ENCODE measurements around the gene CAVIN2. TPM values are rescaled to one million over a fixed set of nuclear protein-coding genes. Genes with fewer than 3 reads are reported as not detected.

CAVIN2 gene
- polyA plus RNA-seq, 3 donors, result 0.07 to 3.1 (median 1.2) TPM

- WGBS (ENCODE audit: insufficient coverage), result no CpG with 5 or more reads among the region's 7 CpGs
- no peaks in the 10 kb centered on the region for H3K36me3 ChIP-seq (replicated peaks in 1 of 2; ENCODE audit: control insufficient read depth in 1 of 2, insufficient read depth in 2 of 2, low read length in 2 of 2)
- no peaks in the 10 kb centered on the region for H3K36me3 Mint-ChIP-seq
- intact Hi-C loops (cut with micrococcal nuclease), result no loop called here
- H3K27me3 ChIP-seq (ENCODE audit: control insufficient read depth in 2 of 2, insufficient read depth in 2 of 2, low read length in 2 of 2), result no peaks in the 10 kb centered on the region
- no peaks in the 10 kb centered on the region for H3K79me2 ChIP-seq (ENCODE audit: insufficient read depth, low read length)
- no peak overlapping the region for H3K27ac ChIP-seq (ENCODE audit: low read depth in 1 of 2, low read length in 2 of 2)
- H4K20me1 ChIP-seq (ENCODE audit: insufficient read depth, low read length), result no peaks in the 10 kb centered on the region
- no peak overlapping the region for H3K4me3 ChIP-seq (replicated peaks in 1 of 3; ENCODE audit: low read depth in 2 of 3, low read length in 3 of 3)
- no peak overlapping the region for H3K9ac ChIP-seq (ENCODE audit: insufficient read depth, low read length, poor library complexity, severe bottlenecking)
- peaks cover 0 to 7% (median 2%) of the 10 kb centered on the region in 7 donors for H3K9me3 Mint-ChIP-seq
- no peak overlapping the region for H3K27ac Mint-ChIP-seq
- peaks cover 0 to 2% of the 10 kb centered on the region in 2 donors for H3K9me3 ChIP-seq (replicated peaks in 1 of 2; ENCODE audit: control insufficient read depth in 1 of 2, insufficient read depth in 1 of 2, low read length in 2 of 2)
- no peaks in the 10 kb centered on the region for H3K27me3 Mint-ChIP-seq (ENCODE audit: low read depth in 3 of 3)
- peaks cover 16% of the 10 kb centered on the region for H3K4me1 Mint-ChIP-seq
- peaks cover 11% of the 10 kb centered on the region in 2 donors for H3K4me1 ChIP-seq (ENCODE audit: control insufficient read depth in 1 of 2, insufficient read depth in 2 of 2, low read length in 2 of 2)
- H2AFZ ChIP-seq (ENCODE audit: insufficient read depth, low read depth, low read length, poor library complexity, severe bottlenecking), result no peak overlapping the region
- no peak for TF ChIP-seq CTCF (IDR thresholded peaks at IDR 0.05)
- H3K4me2 ChIP-seq (replicated peaks; ENCODE audit: extremely low read depth, low read length, poor library complexity, severe bottlenecking), result no peak overlapping the region
- DNase-seq, result peak in 1 of 3 donors; percentile 11
- H3K4me3 Mint-ChIP-seq, result no peak overlapping the region
Observed at GRCh38 chr2:191864628-191865374, 17.9 kb upstream of the CAVIN2 start.

- intact Hi-C loops (cut with micrococcal nuclease), result no loop called here
Observed at GRCh38 chr2:191863988-191864387, 17.1 kb upstream of the CAVIN2 start.

More at GRCh38 chr2:191863988-191864387, 17.1 kb upstream of the CAVIN2 start:
- no peak for DNase-seq
- H3K4me3 ChIP-seq (replicated peaks in 1 of 3; ENCODE audit: low read depth in 2 of 3, low read length in 3 of 3), result no peak overlapping the region
- Mint-ChIP-seq H3K4me1 (peaks cover 16% of the 10 kb centered on the region), H3K4me3 (no peak overlapping the region), H3K36me3 (no peaks in the 10 kb centered on the region), H3K27ac (no peak overlapping the region), H3K27me3 (ENCODE audit: low read depth in 3 of 3) (no peaks in the 10 kb centered on the region), H3K9me3 (peaks cover 0 to 9% (median 4%) of the 10 kb centered on the region in 7 donors)
- H4K20me1 ChIP-seq (ENCODE audit: insufficient read depth, low read length), result no peaks in the 10 kb centered on the region
- H3K9ac ChIP-seq (ENCODE audit: insufficient read depth, low read length, poor library complexity, severe bottlenecking), result no peak overlapping the region
- no peak overlapping the region for H2AFZ ChIP-seq (ENCODE audit: insufficient read depth, low read depth, low read length, poor library complexity, severe bottlenecking)
- no peaks in the 10 kb centered on the region for H3K79me2 ChIP-seq (ENCODE audit: insufficient read depth, low read length)
- no peak for TF ChIP-seq CTCF (IDR thresholded peaks at IDR 0.05)
- H3K36me3 ChIP-seq (replicated peaks in 1 of 2; ENCODE audit: control insufficient read depth in 1 of 2, insufficient read depth in 2 of 2, low read length in 2 of 2), result no peaks in the 10 kb centered on the region
- no peaks in the 10 kb centered on the region for H3K27me3 ChIP-seq (ENCODE audit: control insufficient read depth in 2 of 2, insufficient read depth in 2 of 2, low read length in 2 of 2)
- no peak overlapping the region for H3K27ac ChIP-seq (ENCODE audit: low read depth in 1 of 2, low read length in 2 of 2)
- WGBS (ENCODE audit: insufficient coverage), result no CpG with 5 or more reads among the region's 2 CpGs
- no peak overlapping the region for H3K4me2 ChIP-seq (replicated peaks; ENCODE audit: extremely low read depth, low read length, poor library complexity, severe bottlenecking)
- peaks cover 0 to 2% of the 10 kb centered on the region in 2 donors for H3K9me3 ChIP-seq (replicated peaks in 1 of 2; ENCODE audit: control insufficient read depth in 1 of 2, insufficient read depth in 1 of 2, low read length in 2 of 2)
- peaks cover 11% of the 10 kb centered on the region in 2 donors for H3K4me1 ChIP-seq (ENCODE audit: control insufficient read depth in 1 of 2, insufficient read depth in 2 of 2, low read length in 2 of 2)
